Calu3 (cell line): ENCODE data around the gene TSHZ2. TPM values are rescaled to one million over a fixed set of nuclear protein-coding genes. Genes with fewer than 3 reads are reported as not detected.

Experiments used
- BruUV-seq: library from RNA; stranded (reverse); fragments of 400-500 nt; replicated peaks from 2 replicates; lab custom pipeline; 2021; lab: Mats Ljungman, UMichigan
- CTCF ChIA-PET: fragments of 300-600 bp; sonication (Branson Sonifier 250); formaldehyde crosslinking; loops from one replicate; lab custom pipeline; 2022; ENCODE audit warnings: antibody characterized with exemption; lab: Charles Lee
- DNase-seq: peaks from one replicate; pipeline ENCODE4 v3.0.0; 2022
- H3K27ac Mint-ChIP-seq: one replicate; pipeline ENCODE4 v1.8.0; 2022; ENCODE audit warnings: mixed read lengths; ENCODE audit not compliant: unreplicated experiment
- H3K27me3 Mint-ChIP-seq: one replicate; pipeline ENCODE4 v1.8.0; 2022; ENCODE audit warnings: mixed read lengths; ENCODE audit not compliant: unreplicated experiment
- H3K36me3 Mint-ChIP-seq: one replicate; pipeline ENCODE4 v1.8.0; 2022; ENCODE audit warnings: mild to moderate bottlenecking, moderate library complexity, mixed read lengths; ENCODE audit not compliant: insufficient read depth, unreplicated experiment
- H3K4me1 Mint-ChIP-seq: one replicate; pipeline ENCODE4 v1.8.0; 2022; ENCODE audit warnings: mild to moderate bottlenecking, low read depth, mixed read lengths; ENCODE audit not compliant: unreplicated experiment
- H3K4me3 Mint-ChIP-seq: one replicate; pipeline ENCODE4 v1.8.0; 2022; ENCODE audit warnings: mild to moderate bottlenecking, low read depth, moderate library complexity, mixed read lengths; ENCODE audit not compliant: unreplicated experiment
- H3K9me3 Mint-ChIP-seq: one replicate; pipeline ENCODE4 v1.8.0; 2022; ENCODE audit warnings: low read depth, mixed read lengths; ENCODE audit not compliant: unreplicated experiment
- CTCF ChIP-seq: fragments of 200-600 bp; IDR thresholded peaks from one replicate; pipeline ENCODE4 v1.8.0; 2022; ENCODE audit warnings: antibody characterized with exemption; ENCODE audit not compliant: unreplicated experiment
- intact Hi-C: fragments of 100-400 bp; cut with micrococcal nuclease; formaldehyde crosslinking; loops from one replicate; pipeline ENCODE4 v1.10.0; 2022; ENCODE audit not compliant: unreplicated experiment
- total RNA-seq: library from RNA; stranded (reverse); gene quantifications from 2 replicates; pipeline ENCODE4 v1.2.3, GENCODE V29; 2022

The TSHZ2 gene
- total RNA-seq, 1 experiment from 2014 or later, result not detected

- Mint-ChIP-seq H3K9me3 (no peaks in the 10 kb centered on the region), H3K4me1 (no peaks in the 10 kb centered on the region), H3K4me3 (no peak overlapping the region), H3K27me3 (peaks cover 18% of the 10 kb centered on the region), H3K36me3 (no peaks in the 10 kb centered on the region), H3K27ac (no peak overlapping the region)
- CTCF ChIA-PET, result interaction anchor here (0.5 kb wide), 1 partner anchor 80 kb away, joined by 5 read pairs; no protein-coding TSS in a partner anchor
- intact Hi-C loops, result no loop called here
- no peak for DNase-seq
- BruUV-seq, result no TSS peak
- TF ChIP-seq CTCF, result no peak
These were observed 119.6 kb downstream of the TSHZ2 start for GRCh38 chr20:53091789-53092188.

- DNase-seq, result no peak
- Mint-ChIP-seq H3K4me3 (no peak overlapping the region), H3K27ac (no peak overlapping the region), H3K4me1 (no peaks in the 10 kb centered on the region), H3K36me3 (no peaks in the 10 kb centered on the region), H3K27me3 (peaks cover 8% of the 10 kb centered on the region), H3K9me3 (no peaks in the 10 kb centered on the region)
- intact Hi-C loops, result no loop called here
- CTCF ChIA-PET, result interaction anchor here (0.6 kb wide), 1 partner anchor 45 kb away, joined by 4 read pairs; no protein-coding TSS in a partner anchor
- TF ChIP-seq CTCF, result no peak
- no TSS peak for BruUV-seq
These were observed 120.7 kb downstream of the TSHZ2 start for GRCh38 chr20:53092772-53093300.

DNA sequence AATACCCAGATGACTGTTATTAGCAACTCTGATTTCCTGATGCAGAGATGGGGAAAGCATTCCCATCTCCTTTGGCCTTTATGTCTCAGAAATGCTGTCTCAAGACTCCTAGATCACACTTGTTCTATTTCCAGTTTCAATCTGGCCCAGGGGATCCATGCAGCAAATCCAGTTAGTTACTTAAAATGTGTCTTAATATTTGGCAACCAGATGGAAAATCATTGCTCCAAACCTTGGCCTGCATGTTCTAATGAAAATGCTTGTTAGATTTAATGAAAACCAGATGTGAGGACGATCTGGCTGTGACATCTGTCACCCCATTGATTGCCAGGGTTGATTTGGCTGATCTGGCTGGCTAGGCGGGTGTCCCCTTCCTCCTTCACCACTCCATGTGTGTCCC is 125.2 kb downstream of the TSHZ2 start:
- no peaks in the 10 kb centered on the region for H3K4me1 Mint-ChIP-seq
- intact Hi-C loops, result no loop called here
- BruUV-seq, result no TSS peak
- H3K9me3 Mint-ChIP-seq, result no peaks in the 10 kb centered on the region
- H3K27me3 Mint-ChIP-seq, result peaks cover 26% of the 10 kb centered on the region
- no peak overlapping the region for H3K27ac Mint-ChIP-seq
- TF ChIP-seq CTCF, result no peak
- H3K36me3 Mint-ChIP-seq, result no peaks in the 10 kb centered on the region
- CTCF ChIA-PET, result no interaction called here
- no peak overlapping the region for H3K4me3 Mint-ChIP-seq
- no peak for DNase-seq

DNA sequence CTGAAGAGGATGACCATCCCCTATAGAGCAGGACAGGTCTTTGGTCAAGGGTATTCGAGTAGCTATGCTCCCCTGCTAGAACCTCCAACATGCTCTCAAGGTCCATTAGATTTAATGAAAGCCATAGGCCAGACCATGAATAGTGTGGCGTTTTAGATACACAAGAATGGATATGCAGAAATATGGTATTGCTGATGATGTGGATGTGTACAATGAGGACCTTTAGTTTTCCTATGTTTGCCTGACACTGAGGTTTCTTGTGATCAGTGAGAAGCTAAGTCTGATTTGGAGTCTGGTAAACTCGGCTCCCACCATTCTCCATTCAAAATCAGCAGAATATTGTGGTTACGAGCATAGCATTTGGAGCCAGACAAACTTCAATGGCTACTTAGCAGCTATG is 125.6 kb downstream of the TSHZ2 start:
- TF ChIP-seq CTCF, result no peak
- Mint-ChIP-seq H3K27ac (no peak overlapping the region), H3K27me3 (peaks cover 26% of the 10 kb centered on the region), H3K4me1 (no peaks in the 10 kb centered on the region), H3K4me3 (no peak overlapping the region), H3K9me3 (no peaks in the 10 kb centered on the region), H3K36me3 (no peaks in the 10 kb centered on the region)
- no peak for DNase-seq
- CTCF ChIA-PET, result no interaction called here
- no TSS peak for BruUV-seq
- intact Hi-C loops, result no loop called here
